Fibroblast of mammary gland (primary cell): ENCODE results near the gene PAM.

ENCODE experiments used
- DNase-seq: peaks from one replicate; pipeline ENCODE4 v3.0.0-alpha.2; 2010; ENCODE audit warnings: low read depth
- H3K4me3 ChIP-seq: 2 replicates; pipeline ENCODE4 v1.5.1; 2011; ENCODE audit warnings: low read depth, mild to moderate bottlenecking, low read length, moderate library complexity; ENCODE audit not compliant: control insufficient read depth
- TF ChIP-seq, protein P1 (sequence below): conservative IDR thresholded peaks from 2 replicates; pipeline ENCODE4 v1.5.1; 2011; ENCODE audit warnings: low read depth, low read length, inconsistent platforms; ENCODE audit not compliant: control insufficient read depth, insufficient read depth

Gene PAM

DNA sequence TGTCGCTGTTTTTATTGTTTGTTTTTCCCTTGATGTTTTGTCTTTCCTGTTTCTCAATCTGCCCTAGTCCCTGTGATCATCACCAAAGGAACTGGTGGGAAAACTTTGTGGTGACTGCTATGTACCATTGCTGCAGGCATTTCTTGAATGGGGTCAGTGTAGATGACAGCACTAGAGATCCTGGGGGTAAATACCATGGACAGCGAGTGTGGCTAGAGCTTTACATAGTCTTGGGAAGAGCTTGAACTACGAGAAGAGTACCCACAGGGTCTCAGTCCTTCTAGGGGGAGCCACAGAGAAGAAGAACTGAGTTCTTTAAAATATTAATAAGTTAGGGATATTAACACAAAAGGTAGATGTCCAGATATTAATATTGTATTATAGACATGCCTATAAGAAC lies 138.8 kb downstream of the PAM start:
- TF ChIP-seq, protein P1, sequence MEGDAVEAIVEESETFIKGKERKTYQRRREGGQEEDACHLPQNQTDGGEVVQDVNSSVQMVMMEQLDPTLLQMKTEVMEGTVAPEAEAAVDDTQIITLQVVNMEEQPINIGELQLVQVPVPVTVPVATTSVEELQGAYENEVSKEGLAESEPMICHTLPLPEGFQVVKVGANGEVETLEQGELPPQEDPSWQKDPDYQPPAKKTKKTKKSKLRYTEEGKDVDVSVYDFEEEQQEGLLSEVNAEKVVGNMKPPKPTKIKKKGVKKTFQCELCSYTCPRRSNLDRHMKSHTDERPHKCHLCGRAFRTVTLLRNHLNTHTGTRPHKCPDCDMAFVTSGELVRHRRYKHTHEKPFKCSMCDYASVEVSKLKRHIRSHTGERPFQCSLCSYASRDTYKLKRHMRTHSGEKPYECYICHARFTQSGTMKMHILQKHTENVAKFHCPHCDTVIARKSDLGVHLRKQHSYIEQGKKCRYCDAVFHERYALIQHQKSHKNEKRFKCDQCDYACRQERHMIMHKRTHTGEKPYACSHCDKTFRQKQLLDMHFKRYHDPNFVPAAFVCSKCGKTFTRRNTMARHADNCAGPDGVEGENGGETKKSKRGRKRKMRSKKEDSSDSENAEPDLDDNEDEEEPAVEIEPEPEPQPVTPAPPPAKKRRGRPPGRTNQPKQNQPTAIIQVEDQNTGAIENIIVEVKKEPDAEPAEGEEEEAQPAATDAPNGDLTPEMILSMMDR, result no peak
- no peak overlapping the region for H3K4me3 ChIP-seq
- DNase-seq, result no peak

DNA sequence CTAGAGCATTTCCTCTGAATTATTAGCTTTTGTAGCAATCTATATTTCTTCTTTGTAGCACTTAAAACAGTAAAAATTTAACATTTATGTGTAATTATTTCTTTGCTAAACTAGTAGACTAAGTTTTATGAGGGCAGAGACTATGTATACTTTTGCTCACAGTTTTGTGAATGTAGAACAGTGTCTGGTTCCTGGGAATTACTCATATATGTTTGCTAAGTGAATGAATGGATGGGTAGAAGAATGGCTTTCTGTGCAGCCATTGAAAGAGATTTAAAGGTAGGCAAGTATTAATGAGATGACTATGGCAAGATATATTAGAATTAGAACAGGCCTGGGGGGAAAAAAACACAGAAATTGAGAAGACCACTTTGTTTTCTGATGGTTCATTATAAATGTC lies 140.1 kb downstream of the PAM start:
- H3K4me3 ChIP-seq, result no peak overlapping the region
- TF ChIP-seq, protein P1, result no peak
- no peak for DNase-seq

DNA sequence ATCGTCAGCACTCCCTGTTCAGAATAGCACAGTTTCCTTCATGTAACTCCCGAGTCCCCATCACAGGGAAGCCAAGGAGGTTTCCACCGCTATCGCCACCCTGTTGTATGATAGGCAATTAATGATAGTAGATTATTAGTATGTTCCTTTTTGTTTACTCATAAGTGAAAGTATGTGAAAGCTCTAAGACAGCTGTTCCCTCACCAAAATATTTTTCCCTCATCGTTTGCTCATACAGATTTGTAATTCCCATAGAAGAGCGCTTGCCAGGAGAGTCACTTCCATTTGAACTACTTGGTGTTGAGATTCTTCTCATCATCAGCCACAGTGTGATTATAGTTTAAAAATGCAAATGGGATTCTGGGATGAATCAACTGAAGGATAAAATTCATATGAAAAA lies 140.9 kb downstream of the PAM start:
- TF ChIP-seq, protein P1, result no peak
- DNase-seq, result no peak
- no peak overlapping the region for H3K4me3 ChIP-seq

DNA sequence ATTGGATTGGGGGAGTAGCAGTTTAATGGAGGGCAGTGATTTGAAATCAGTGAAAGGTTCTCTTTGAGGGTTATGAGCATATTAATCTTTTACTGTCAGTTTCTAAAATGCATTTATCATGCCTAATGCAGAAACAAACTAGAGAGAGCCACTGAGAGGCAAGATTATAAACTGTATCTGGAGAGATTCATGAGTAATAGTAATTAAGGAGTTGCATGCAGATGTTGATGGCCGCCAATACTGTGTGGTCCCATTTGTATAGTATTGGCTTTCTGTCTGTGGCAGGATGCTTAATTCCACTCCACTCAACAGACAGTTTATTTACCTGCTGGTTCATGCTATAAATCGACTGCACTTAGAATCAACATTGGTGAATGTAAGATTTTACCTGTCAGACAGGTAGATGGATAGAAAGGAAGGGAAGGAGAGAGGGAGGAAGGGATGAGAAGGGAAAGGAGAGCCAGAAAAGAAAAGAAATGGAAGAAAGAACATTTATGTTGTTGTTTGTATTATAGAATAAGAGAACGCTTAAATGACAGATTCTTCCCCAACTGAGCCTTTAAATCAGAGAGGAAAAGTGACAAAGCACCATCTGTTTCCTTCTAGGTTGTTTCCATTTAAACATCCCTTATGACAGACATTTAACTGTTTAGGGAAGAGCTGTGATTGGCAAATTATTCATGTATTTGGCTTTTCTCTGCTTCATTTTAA lies 146.5 kb downstream of the PAM start:
- TF ChIP-seq, protein P1, result no peak
- no peak for DNase-seq
- H3K4me3 ChIP-seq, result no peak overlapping the region

- TF ChIP-seq, protein P1, result no peak
- DNase-seq, result no peak
- H3K4me3 ChIP-seq, result no peak overlapping the region
Observed at GRCh38 chr5:102902135-102902448, 147.0 kb downstream of the PAM start.

- H3K4me3 ChIP-seq, result no peak overlapping the region
- TF ChIP-seq, protein P1, result no peak
- no peak for DNase-seq
Observed at GRCh38 chr5:102902647-102903046, 147.5 kb downstream of the PAM start.
